Esophagus muscularis mucosa (tissue), 4 donors: ENCODE measurements around the gene ITGB8.

ENCODE experiments used
- CTCF ChIP-seq, 3 experiments: fragments of 200-600 bp in 2 of 3; fragments of 450-650 bp in 1 of 3; sonication (generic) in 2 of 3; IDR thresholded peaks; one replicate each; pipeline ENCODE4 v1.5.1; 2017 to 2019; ENCODE audit warnings: antibody characterized with exemption in 3 of 3, mild to moderate bottlenecking in 2 of 3, moderate library complexity in 1 of 3
- EP300 ChIP-seq: sonication (generic); formaldehyde crosslinking; IDR thresholded peaks from one replicate; pipeline ENCODE4 v1.6.1; 2017; ENCODE audit warnings: antibody characterized with exemption
- POLR2A ChIP-seq: fragments of 450-650 bp; IDR thresholded peaks from one replicate; pipeline ENCODE4 v1.6.1; 2017; ENCODE audit warnings: antibody characterized with exemption, moderate library complexity, mild to moderate bottlenecking, low read depth
- POLR2AphosphoS5 ChIP-seq, 2 donors: sonication (generic); formaldehyde crosslinking; IDR thresholded peaks; one replicate each; pipeline ENCODE4 v1.6.1; 2017; ENCODE audit warnings: antibody characterized with exemption in 2 of 2

DNA sequence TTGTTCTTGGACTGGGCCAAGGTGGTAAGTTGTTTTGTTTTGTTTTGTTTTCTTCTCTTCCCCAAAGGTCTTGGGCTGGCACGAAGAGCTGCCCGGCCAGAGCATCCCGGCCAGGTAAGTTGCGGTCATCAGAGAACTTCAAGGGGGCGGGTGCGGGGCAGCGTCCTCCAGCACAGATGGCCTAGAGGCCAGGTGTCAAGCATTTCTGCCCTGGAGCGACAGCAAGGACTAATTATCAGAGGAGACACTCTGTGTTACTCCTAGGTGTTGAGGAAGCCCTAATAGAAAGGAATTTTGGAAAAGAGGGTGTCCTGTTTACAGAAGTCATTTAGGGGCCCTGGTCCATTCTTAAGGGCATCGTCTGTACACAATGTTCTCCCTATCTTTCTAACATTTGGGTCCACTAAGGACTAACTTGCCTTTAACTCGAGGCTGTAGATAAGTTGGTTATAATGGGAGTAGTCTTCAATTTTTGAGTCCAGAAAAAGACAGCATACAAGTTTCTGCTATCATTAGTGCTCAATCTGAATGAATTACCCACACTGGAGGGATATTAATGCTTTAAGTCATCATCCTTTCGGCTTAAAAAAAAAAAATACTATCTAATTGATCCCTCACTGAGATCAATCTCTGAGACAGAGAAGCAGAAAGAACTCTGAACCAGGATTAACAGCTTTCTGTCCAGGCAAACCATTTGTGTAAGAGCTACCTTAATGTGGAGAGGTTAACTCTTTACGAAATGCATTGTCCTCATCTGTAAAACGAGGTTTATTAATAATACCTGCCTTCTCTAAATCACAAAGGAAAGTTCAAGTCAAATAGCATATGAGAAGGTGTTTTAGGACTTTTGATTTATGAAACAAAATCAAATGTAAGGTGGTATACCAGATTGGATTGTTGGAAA lies 1.5 kb downstream of the ITGB8 start:
- TF ChIP-seq CTCF (IDR thresholded peaks at IDR 0.05) (no peak), POLR2A (no peak), EP300 (no peak), POLR2AphosphoS5 (IDR thresholded peaks at IDR 0.05) (no peak)
